DND-41 (cell line): Measurements from ENCODE around the gene ATP6AP1.

Experiments used
- ATAC-seq: fragments of 200-7000 bp; cut with Tn5 transposase; 3 replicates; pipeline ENCODE4 v1.9.1; 2021; ENCODE audit warnings: low read depth; ENCODE audit not compliant: insufficient read depth
- DNase-seq: peaks from one replicate; pipeline ENCODE4 v3.0.0-alpha.2; 2020
- H2AFZ ChIP-seq: 2 replicates; pipeline ENCODE4 v1.6.0; 2012; ENCODE audit warnings: low read depth, low read length
- H3K27ac ChIP-seq: 2 replicates; pipeline ENCODE4 v1.5.1; 2012; ENCODE audit warnings: low read length, inconsistent platforms
- H3K27me3 ChIP-seq: fragments of 200-600 bp; sonication (generic); 2 replicates; pipeline ENCODE4 v1.6.0; 2012; ENCODE audit warnings: low read length, mild to moderate bottlenecking, inconsistent platforms; ENCODE audit not compliant: insufficient read depth, poor library complexity
- H3K36me3 ChIP-seq: 2 replicates; pipeline ENCODE4 v1.5.1; 2012; ENCODE audit warnings: low read length, inconsistent platforms; ENCODE audit not compliant: insufficient read depth
- H3K4me1 ChIP-seq: 2 replicates; pipeline ENCODE4 v1.5.1; 2012; ENCODE audit warnings: mild to moderate bottlenecking, low read length; ENCODE audit not compliant: insufficient read depth
- H3K4me2 ChIP-seq: 2 replicates; pipeline ENCODE4 v1.6.0; 2012; ENCODE audit warnings: mild to moderate bottlenecking, moderate library complexity, low read length, inconsistent platforms; ENCODE audit not compliant: insufficient read depth
- H3K4me3 ChIP-seq, 2 experiments: fragments of 200-600 bp in 1 of 2; shearing (Covaris generic) in 1 of 2; 2 replicates each; pipeline ENCODE4 v1.5.1; 2012 to 2016; ENCODE audit warnings: inconsistent platforms in 2 of 2, low read length in 2 of 2, mild to moderate bottlenecking in 2 of 2, low read depth in 1 of 2, moderate library complexity in 1 of 2
- H3K79me2 ChIP-seq: 2 replicates; pipeline ENCODE4 v1.6.0; 2012; ENCODE audit warnings: low read length, inconsistent platforms; ENCODE audit not compliant: insufficient read depth
- H3K9ac ChIP-seq: 2 replicates; pipeline ENCODE4 v1.6.0; 2012; ENCODE audit warnings: low read depth, mild to moderate bottlenecking, inconsistent platforms, low read length, moderate library complexity
- H3K9me3 ChIP-seq: 2 replicates; pipeline ENCODE4 v1.5.1; 2012; ENCODE audit warnings: low read length, moderate library complexity, mild to moderate bottlenecking, inconsistent platforms; ENCODE audit not compliant: insufficient read depth, severe bottlenecking
- H4K20me1 ChIP-seq: 2 replicates; pipeline ENCODE4 v1.6.0; 2012; ENCODE audit warnings: low read length; ENCODE audit not compliant: insufficient read depth
- EZH2 ChIP-seq: IDR thresholded peaks from 3 replicates; pipeline ENCODE4 v1.6.1; 2012; ENCODE audit warnings: borderline replicate concordance, low read depth, mild to moderate bottlenecking, moderate library complexity, low read length, inconsistent platforms; ENCODE audit not compliant: severe bottlenecking
- TF ChIP-seq, protein P1 (sequence below): IDR thresholded peaks from 2 replicates; pipeline ENCODE4 v1.5.1; 2012; ENCODE audit warnings: borderline replicate concordance, low read length, moderate library complexity, mild to moderate bottlenecking; ENCODE audit not compliant: poor library complexity, severe bottlenecking; ENCODE audit errors: extremely low read depth

ATP6AP1 gene

DNA sequence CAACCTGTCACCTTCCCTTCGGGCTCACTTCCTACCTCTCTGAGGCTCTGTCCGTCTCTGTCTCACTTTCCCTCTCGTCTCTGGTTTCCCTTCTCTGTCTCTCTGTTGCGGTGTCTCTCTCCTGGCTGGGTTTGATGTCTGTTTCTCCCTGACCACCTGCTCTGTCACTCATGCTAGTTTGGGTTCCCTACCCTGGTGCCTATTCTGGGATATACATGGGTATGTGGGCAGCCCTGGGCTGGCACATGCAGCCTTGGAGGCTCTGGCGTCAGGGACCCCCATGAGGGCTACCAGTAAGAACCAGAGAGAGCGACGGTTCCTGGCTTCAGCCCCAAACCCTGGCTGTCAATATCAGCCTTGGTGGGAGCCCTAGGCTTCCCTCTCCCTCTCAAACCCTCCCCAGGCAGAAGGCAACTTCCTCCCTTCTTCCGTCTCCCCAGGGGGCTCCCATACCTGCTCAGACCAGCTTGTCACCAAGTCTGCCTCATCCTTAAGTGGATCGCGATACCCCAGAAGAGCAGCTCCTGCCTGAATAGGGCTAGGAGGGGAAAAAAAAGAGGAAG, 19.7 kb upstream of the ATP6AP1 start:
- H3K4me3 ChIP-seq: no peak overlapping the region
- H4K20me1 ChIP-seq: no peaks in the 10 kb centered on the region
- H3K36me3 ChIP-seq: peaks cover 12% of the 10 kb centered on the region
- H3K9me3 ChIP-seq: no peaks in the 10 kb centered on the region
- no peak overlapping the region for H3K27ac ChIP-seq
- no peaks in the 10 kb centered on the region for H3K27me3 ChIP-seq
- TF ChIP-seq, protein P1, sequence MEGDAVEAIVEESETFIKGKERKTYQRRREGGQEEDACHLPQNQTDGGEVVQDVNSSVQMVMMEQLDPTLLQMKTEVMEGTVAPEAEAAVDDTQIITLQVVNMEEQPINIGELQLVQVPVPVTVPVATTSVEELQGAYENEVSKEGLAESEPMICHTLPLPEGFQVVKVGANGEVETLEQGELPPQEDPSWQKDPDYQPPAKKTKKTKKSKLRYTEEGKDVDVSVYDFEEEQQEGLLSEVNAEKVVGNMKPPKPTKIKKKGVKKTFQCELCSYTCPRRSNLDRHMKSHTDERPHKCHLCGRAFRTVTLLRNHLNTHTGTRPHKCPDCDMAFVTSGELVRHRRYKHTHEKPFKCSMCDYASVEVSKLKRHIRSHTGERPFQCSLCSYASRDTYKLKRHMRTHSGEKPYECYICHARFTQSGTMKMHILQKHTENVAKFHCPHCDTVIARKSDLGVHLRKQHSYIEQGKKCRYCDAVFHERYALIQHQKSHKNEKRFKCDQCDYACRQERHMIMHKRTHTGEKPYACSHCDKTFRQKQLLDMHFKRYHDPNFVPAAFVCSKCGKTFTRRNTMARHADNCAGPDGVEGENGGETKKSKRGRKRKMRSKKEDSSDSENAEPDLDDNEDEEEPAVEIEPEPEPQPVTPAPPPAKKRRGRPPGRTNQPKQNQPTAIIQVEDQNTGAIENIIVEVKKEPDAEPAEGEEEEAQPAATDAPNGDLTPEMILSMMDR: no peak
- TF ChIP-seq EZH2: no peak
- H3K4me1 ChIP-seq: peaks cover 14% of the 10 kb centered on the region
- H3K4me2 ChIP-seq: no peak overlapping the region
- no peak overlapping the region for H3K9ac ChIP-seq
- H2AFZ ChIP-seq: no peak overlapping the region
- DNase-seq (no peak), ATAC-seq (no peak)
- peaks cover 20% of the 10 kb centered on the region; the same call in 1 of the 2 replicates for H3K79me2 ChIP-seq

DNA sequence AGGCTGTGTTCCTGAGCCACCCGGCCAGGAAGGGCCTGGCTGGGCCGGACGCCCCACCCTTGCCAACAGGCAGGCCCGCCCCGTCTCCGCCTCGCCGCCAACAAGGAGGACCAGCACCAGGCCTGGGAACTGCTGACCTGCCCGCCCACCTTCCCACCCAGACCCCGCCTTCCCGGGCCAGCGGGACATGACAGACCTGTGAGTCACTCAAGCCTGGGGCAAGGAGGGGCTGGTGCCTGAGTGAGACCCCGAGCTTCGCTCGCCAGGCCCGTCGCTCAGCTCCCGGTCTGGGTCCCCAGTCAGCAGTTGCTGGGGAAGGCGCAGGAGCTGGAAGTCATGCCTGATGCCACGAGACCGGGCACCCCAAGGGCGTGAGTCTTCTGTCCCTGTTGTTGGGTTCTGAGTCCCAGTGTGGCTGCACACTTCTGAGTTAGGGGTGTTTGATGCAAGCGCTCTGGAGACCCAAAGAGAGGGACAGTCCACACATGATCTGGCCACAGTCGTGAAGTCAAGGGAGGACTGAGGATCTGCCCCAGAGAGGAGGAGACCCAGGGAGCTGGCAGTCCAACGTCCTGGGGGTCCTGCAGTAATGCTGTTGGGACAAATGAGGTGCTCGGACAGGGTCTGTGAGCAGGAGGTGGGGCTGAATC, 19.1 kb upstream of the ATP6AP1 start, which contains the start of gene DNASE1L1:
TSS of gene DNASE1L1 (minus strand) at position 33 of the 650 bp plus-strand sequence. CDS start 3,686 bp downstream, outside the sequence.
- ATAC-seq: no peak
- no peak within 1 kb of the TSS for H3K4me3 ChIP-seq
- H3K9ac ChIP-seq: no peak within 1 kb of the TSS
- H4K20me1 ChIP-seq: no peaks in the 10 kb centered on the region
- H3K27ac ChIP-seq: no peak within 1 kb of the TSS
- H3K4me1 ChIP-seq: peaks cover 14% of the 10 kb centered on the region
- no peak for DNase-seq
- H3K9me3 ChIP-seq: no peaks in the 10 kb centered on the region
- H2AFZ ChIP-seq: no peak within 1 kb of the TSS
- no peaks in the 10 kb centered on the region for H3K27me3 ChIP-seq
- H3K36me3 ChIP-seq: peaks cover 13% of the 10 kb centered on the region
- H3K79me2 ChIP-seq: peaks cover 21% of the 10 kb centered on the region; the same call in 1 of the 2 replicates
- no peak within 1 kb of the TSS for H3K4me2 ChIP-seq
- no peak for TF ChIP-seq EZH2
- TF ChIP-seq, protein P1: no peak

DNA sequence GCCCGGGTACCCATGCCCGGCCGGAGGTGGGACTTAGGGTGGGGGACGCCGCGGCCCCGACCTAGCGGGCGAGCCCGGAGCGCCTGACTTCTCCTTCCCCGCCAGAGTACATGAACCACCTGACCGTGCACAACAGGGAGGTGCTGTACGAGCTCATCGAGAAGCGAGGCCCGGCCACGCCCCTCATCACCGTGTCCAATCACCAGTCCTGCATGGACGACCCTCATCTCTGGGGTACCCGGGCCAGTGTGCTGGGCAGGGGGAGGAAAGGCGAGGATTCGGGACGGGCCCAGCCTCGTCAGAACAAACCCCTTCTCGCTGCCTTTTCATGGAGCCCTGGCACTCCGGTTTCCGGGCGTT, 16.5 kb upstream of the ATP6AP1 start:
- Histone ChIP-seq H4K20me1 (no peaks in the 10 kb centered on the region), H2AFZ (peak overlapping the region; percentile 87), H3K27ac (peak overlapping the region; percentile 92), H3K4me3 (peak overlapping the region; percentile 50 to 77; a peak in 3 of 4 replicates), H3K9ac (peak overlapping the region; percentile 95), H3K4me2 (peak overlapping the region; percentile 93), H3K36me3 (peaks cover 17% of the 10 kb centered on the region), H3K4me1 (peaks cover 14% of the 10 kb centered on the region), H3K9me3 (no peaks in the 10 kb centered on the region), H3K79me2 (peaks cover 21% of the 10 kb centered on the region; the same call in 1 of the 2 replicates), H3K27me3 (no peaks in the 10 kb centered on the region)
- TF ChIP-seq, protein P1: no peak
- TF ChIP-seq EZH2: no peak
- DNase-seq (peak; percentile 66), ATAC-seq (peak; percentile 73)
